GM19372 (cell line): ENCODE measurements around the gene TGDS.
"Not testable (repeated sequence)": the region's sequence is repeated elsewhere in the genome, so short reads cannot be mapped to it uniquely, and the experiment has no call there.

ENCODE experiments used
- ATAC-seq: cut with Tn5 transposase; IDR thresholded peaks from one replicate; pipeline ENCODE4 v1.9.1; 2021; ENCODE audit warnings: mild to moderate bottlenecking, low read depth, moderate library complexity; ENCODE audit not compliant: unreplicated experiment

Gene TGDS

GRCh38 chr13:94556041-94556440 is 39.9 kb downstream of the TGDS start:
- no peak for ATAC-seq

- no peak for ATAC-seq
Measured at GRCh38 chr13:94553766-94554165, 42.2 kb downstream of the TGDS start.

- ATAC-seq, result no peak
Measured at GRCh38 chr13:94552095-94552494, 43.9 kb downstream of the TGDS start.

- peak; percentile 4 for ATAC-seq
Measured at GRCh38 chr13:94550062-94550738, 45.8 kb downstream of the TGDS start.

GRCh38 chr13:94549232-94550061 is 46.5 kb downstream of the TGDS start:
- peak; percentile 85 for ATAC-seq

- peak; percentile 60 for ATAC-seq
Measured at GRCh38 chr13:94548821-94549231, 47.1 kb downstream of the TGDS start.

- no peak for ATAC-seq
Measured at GRCh38 chr13:94548382-94548781, 47.6 kb downstream of the TGDS start.

GRCh38 chr13:94546061-94546839 is 49.7 kb downstream of the TGDS start:
- no peak for ATAC-seq

- no peak for ATAC-seq
Measured at GRCh38 chr13:94544922-94545321, 51.0 kb downstream of the TGDS start.

- ATAC-seq, result no peak
Measured at GRCh38 chr13:94542917-94543316, 53.0 kb downstream of the TGDS start.

GRCh38 chr13:94537740-94538630 is 58.0 kb downstream of the TGDS start:
- no peak for ATAC-seq

- ATAC-seq, result no peak
Measured at GRCh38 chr13:94535775-94536174, 60.2 kb downstream of the TGDS start.

GRCh38 chr13:94535231-94535630 is 60.7 kb downstream of the TGDS start:
- no peak for ATAC-seq

GRCh38 chr13:94534166-94534565 is 61.8 kb downstream of the TGDS start:
- ATAC-seq, result no peak

GRCh38 chr13:94532278-94532677 is 63.7 kb downstream of the TGDS start:
- not testable (repeated sequence) for ATAC-seq

- ATAC-seq, result not testable (repeated sequence)
Measured at GRCh38 chr13:94526956-94527355, 69.0 kb downstream of the TGDS start.

GRCh38 chr13:94525781-94526180 is 70.2 kb downstream of the TGDS start:
- ATAC-seq, result no peak

- no peak for ATAC-seq
Measured at GRCh38 chr13:94524407-94524806, 71.5 kb downstream of the TGDS start.
